HG02884 (cell line): ENCODE data around the gene ITGA2.
"Not testable (repeated sequence)": the region's sequence is repeated elsewhere in the genome, so short reads cannot be mapped to it uniquely, and the experiment has no call there.

Experiments
- ATAC-seq: cut with Tn5 transposase; IDR thresholded peaks from one replicate; pipeline ENCODE4 v1.9.1; 2021; ENCODE audit warnings: mild to moderate bottlenecking, moderate library complexity; ENCODE audit not compliant: unreplicated experiment

The ITGA2 gene

DNA sequence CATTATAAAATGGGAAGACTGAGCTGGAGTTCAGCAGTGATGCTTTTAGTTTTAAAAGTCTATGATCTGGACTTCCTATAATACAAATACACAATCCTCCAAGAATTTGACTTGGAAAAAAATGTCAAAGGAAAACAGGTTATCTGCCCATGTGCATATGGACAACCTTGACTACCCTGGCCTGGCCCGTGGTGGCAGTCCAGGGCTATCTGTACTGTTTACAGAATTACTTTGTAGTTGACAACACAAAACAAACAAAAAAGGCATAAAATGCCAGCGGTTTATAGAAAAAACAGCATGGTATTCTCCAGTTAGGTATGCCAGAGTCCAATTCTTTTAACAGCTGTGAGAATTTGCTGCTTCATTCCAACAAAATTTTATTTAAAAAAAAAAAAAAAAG, 103.1 kb downstream of the ITGA2 start:
- ATAC-seq: no peak

DNA sequence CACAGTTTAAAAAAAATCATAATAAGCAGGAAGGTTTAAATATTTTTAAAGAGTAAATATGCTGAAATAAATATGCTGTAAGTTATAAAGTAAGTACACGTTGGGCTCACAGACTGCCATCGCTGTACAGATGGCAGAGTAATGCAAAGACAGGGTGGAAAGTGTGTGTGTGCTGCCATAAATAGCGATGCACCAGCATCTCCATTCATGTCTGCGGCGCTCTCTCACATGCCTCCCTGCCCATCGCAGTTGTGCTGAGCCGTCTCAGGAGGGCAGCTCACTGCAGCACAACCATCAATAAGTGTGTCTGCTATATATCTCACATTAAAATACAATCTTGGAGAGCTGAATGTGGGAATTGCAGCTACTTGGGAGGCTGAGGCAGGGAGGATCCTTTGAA, 106.1 kb downstream of the ITGA2 start:
- ATAC-seq: no peak

DNA sequence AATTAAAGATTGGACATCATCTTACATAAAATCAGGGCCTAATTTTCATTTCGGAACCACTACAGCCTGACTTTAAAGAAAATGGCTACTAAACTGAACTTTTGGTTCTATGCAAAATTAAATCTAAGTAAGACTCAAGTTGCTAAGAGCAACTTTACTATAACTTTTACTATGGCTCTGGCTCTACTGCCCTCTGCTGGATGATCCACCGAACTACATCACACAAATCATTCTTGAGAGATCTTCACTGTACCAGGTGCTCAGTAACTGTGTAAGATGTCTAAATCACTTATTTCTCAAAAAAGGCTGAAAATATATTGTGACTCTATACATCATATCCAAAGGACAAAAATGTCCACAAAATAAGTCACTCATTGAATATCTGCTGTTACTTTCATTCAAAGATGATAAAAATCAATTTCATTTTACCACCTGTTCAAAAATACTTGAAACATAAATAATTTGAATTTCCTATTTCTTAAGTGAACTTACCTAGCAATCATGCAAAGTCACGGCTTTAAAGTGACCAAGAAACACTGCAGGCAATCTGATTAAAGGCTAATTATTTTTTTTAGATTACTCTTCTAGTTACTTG, 106.9 kb downstream of the ITGA2 start:
- peak; percentile 74 for ATAC-seq

DNA sequence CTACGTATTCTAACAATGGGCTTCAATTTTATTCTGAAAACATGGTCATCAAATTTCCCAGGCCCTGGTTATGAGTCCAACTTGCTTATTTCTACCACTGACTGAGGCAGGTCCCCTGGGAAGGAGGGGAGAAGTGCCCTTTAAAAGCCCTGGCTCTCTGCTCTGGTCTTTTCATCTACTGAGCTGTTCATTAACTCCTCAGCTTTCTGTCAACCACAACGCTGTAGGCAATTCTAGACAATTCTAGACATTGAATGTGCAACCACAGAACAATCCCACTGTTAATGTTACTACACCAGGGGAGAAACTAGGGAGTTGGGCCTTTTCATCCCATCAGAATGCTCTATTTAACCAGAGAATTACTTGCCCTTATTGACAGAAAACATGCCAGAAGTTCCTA, 110.4 kb downstream of the ITGA2 start:
- no peak for ATAC-seq

- ATAC-seq: no peak
Observed at GRCh38 chr5:53100606-53101005, 111.5 kb downstream of the ITGA2 start.

DNA sequence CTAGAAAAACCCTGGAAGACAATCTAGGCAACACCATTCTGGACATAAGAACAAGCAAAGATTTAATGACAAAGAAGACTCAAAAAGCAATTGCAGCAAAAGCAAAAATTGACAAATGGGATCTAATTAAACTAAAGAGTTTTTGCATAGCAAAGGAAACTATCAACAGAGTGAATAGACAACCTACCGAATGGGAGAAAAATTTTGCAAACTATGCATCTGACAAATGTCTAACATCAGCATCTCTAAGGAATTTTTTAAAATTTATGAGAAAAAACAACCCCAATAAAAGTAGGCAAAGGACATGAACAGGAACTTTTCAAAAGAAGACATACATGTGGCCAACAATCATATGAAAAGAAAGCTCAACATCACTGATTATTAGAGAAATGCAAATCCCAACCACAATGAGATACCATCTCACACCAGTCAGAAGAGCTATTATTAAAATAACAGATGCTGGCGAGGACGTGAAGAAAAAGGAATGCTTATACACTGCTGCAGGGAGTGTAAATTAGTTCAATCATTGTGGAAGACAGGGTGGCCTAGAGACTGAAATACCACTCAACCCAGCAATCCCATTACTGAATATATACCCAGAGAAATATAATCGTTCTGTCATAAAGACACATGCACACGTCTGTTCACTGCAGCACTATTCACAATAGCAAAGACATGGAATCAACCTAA, 116.6 kb downstream of the ITGA2 start:
- no peak for ATAC-seq

DNA sequence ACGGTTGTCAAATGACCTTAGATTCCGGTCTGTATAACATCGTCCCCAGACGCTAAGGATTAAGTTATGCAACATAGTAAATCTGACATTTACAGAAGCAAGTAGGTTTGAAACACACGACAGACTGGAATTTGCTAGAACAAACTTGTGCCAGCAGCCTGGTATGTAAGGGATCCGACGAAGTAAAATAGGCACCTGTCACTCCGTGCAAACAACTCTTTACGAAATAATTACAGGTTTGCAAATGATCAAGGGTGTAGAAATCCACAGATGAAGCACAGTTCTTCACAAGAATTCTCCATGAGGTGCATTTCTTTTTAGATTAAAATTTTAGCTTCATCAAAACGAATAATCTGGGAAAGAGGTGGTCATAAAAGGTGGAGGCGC, 119.9 kb downstream of the ITGA2 start:
- ATAC-seq: peak; percentile 13

GRCh38 chr5:53109443-53110127, 120.4 kb downstream of the ITGA2 start, which contains the start of gene MOCS2:
TSS of gene MOCS2 (minus strand) at chr5:53109757. CDS start at chr5:53107174, 2,583 bp downstream.
- peak; percentile 90 for ATAC-seq

GRCh38 chr5:53110156-53110555, 121.0 kb downstream of the ITGA2 start:
- peak; percentile 3 for ATAC-seq

GRCh38 chr5:53111139-53111538, 122.0 kb downstream of the ITGA2 start:
- no peak for ATAC-seq

DNA sequence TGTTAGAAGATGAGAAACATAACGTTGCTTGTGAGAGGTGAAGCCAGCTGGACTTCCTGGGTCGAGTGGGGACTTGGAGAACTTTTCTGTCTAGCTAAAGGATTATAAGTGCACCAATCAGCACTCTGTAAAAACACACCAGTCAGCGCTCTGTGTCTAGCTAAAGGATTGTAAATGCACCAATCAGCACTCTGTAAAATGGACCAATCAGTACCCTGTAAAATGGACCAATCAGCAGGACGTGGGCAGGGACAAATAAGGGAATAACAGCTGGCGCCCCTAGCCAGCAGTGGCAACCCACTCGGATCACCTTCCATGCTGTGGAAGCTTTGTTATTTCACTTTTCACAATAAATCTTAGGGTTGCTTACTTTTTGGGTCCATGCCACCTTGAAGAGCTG, 123.2 kb downstream of the ITGA2 start:
- not testable (repeated sequence) for ATAC-seq

DNA sequence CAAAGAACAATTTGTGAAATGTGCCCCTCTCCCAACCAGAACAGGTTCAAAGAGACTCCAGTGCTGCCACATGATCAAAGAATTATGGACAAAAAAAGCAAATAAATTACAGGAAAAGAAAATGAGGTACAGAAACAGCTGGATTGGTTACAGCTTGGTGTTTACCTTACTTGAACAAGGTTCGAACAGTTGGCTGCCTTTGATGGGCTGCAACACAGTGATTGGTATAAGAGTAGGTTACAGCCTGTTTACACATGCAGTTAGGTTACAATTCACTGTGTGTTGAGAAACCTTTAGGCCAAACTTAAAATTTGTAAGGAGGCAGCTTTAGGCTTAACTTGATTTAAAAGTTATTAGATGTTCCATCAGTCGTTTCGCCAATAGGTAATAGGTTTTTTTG, 123.8 kb downstream of the ITGA2 start:
- ATAC-seq: no peak

DNA sequence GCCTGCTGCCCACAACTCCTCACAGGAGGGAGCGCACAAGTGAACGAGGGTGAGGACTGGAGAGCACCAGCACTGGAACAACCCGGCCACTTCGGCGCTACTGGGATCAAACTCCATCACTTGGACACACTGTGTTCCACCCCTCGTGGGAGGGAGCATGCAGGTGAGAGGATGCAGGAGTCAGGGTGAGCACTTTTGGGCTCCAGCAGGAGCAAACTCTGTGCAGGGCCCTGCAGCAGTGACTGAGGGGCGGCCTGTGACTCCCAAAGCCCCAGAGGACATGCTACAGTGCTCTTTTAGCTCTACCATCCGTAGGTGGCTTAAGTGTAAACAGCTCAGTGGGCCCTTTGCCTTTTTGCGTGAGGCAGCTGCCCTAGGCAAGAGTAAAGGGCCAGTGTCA, 124.8 kb downstream of the ITGA2 start:
- ATAC-seq: no peak

GRCh38 chr5:53114988-53115387, 125.8 kb downstream of the ITGA2 start:
- no peak for ATAC-seq

DNA sequence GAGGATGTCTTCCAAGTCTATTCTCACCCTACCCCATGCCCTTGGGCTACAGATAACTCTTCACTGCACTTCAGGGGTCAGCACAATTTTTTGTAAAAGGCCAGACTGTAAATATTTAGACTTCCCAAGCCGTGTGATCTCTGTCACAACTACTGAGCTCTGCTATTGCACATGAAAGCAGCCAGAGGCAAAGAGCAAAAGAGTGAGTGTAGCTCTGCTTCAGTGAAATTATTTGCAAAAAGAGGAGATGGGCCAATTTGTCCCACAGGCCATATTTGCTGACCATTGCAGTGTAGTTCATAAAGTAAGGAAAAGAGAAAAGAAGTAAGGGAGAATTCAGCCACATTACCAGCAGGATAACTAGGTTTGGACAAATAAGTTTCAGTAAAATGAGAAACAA, 127.4 kb downstream of the ITGA2 start:
- no peak for ATAC-seq

DNA sequence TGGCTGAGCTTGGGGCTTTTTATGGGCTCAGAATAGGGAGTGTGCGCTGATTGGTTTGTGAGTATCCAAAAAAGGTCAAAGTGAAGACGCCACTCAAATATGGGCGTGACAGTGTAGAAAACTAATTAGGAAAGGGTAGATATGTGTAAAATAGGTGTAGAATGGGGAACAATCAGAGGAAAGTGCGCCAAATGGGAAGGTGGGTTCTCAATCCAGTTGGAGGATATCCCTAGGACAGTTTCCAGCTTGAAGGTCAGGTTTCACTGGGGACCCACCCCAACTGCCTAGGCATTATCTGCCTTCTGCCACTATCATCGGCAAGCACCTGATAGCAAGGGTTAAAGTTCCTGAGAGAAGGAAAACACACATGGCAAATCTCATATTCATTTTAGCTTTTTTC, 129.7 kb downstream of the ITGA2 start:
- no peak for ATAC-seq

DNA sequence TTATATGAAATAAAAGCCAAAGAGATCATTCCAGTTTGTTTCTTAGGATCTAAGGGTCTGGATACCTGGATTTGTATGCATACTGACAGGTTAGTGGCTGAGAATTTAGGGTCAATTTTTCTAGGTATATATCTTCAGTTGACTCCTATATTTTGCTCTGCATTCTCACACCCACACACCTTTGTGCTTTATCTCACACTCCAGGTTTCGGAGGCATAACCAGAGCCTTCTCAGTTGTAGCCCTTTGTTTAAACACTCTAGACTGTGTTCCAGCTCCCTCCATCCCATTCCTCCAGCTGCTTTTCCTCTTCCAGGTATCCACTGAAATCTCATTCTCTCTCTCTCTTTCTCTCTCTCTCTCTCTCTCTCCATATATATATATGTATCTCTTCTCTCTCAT, 131.0 kb downstream of the ITGA2 start:
- no peak for ATAC-seq

GRCh38 chr5:53123702-53124101, 134.6 kb downstream of the ITGA2 start:
- no peak for ATAC-seq

DNA sequence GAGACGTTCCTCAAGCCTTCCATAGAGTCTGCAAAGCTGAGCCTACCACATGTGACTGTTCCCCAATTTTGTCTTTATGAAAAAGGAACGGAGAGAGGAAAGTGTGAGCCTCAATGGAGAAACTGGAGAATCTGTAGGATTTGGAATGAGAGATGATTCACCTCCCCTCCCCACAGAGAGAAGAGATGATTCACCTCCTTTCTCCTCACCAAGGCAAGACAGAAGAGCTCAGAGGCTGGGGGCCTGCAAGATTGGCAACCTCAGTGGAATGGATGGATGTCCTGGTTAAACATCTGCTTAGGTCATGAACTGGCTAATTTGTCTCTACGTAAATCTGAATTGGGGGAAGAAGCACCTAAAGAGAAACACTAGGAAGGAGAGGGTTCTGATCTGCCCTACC, 137.4 kb downstream of the ITGA2 start:
- ATAC-seq: no peak

- ATAC-seq: no peak
Observed at GRCh38 chr5:53127107-53127506, 138.0 kb downstream of the ITGA2 start.

DNA sequence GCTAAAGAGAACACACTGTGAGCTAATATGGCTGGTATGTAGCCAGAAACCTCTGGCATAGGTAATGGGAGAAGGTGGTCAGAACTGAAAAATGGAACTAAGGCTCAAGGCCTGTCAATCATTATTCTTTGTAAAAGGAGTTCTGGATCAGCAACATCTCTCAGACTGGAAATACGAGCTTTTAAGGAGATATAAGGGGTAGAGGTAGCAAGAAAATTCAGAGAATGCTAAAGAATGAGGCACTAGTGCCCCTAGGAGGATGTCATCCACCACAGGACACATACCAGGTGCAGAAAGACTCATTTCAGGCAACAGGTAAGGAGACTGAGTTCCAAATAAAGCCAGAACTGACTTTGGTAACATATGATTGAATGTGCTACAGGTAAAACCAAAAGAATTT, 139.3 kb downstream of the ITGA2 start:
- ATAC-seq: no peak

GRCh38 chr5:53130266-53130665, 141.1 kb downstream of the ITGA2 start:
- no peak for ATAC-seq
